Posterior cingulate gyrus (tissue), 11 donors: ENCODE results near the gene B4GAT1.
"Not testable (repeated sequence)": the region's sequence is repeated elsewhere in the genome, so short reads cannot be mapped to it uniquely, and the experiment has no call there.

Source experiments
- DNase-seq, 10 donors: peaks; one replicate each; pipeline versions ENCODE4 v3.0.0 to v3.0.0-alpha.2; 2020 to 2021; ENCODE audit warnings: mixed read lengths in 3 of 10
- intact Hi-C: fragments of 100-400 bp; cut with DNase I; formaldehyde crosslinking; loops from one replicate; pipeline ENCODE4 v1.15.1; 2023

The B4GAT1 gene

GRCh38 chr11:66347425-66348276 is at the start of gene B4GAT1:
Gene B4GAT1 (minus strand): TSS chr11:66347629. CDS start chr11:66347545, 84 bp downstream.
- peak; percentile 74 to 97 (median 82) for DNase-seq
- intact Hi-C loops = no loop called here

GRCh38 chr11:66393954-66394353 is 46.5 kb upstream of the B4GAT1 start:
- DNase-seq = no peak
- intact Hi-C loops = no loop called here

DNA sequence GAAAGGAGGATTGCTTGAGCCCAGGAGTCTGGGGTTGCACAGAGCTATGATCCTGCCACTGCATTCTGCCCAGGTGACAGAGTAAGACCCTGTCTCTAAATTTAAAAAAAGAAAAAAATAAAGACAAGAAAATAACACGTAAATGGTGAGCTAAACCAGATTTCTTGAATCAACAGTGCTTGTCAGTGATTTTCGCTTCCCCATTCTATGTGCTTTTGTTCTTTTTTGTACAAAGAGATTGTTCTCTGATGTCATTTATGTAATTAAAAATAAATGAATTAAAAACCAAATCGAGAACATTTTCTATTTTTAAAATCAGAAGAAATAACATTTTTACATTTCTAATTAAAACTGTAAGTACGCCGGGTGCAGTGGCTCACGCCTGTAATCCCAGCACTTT is 43.9 kb upstream of the B4GAT1 start:
- intact Hi-C loops = no loop called here
- peak in 1 of 10 donors; percentile 3 for DNase-seq

GRCh38 chr11:66388780-66389386 is 41.5 kb upstream of the B4GAT1 start:
- intact Hi-C loops = loop anchor here (5.0 kb wide), 1 partner anchor 77 kb away; no protein-coding TSS in a partner anchor
- DNase-seq = peak in 6 of 10 donors; percentile 38 to 75 (median 44)

DNA sequence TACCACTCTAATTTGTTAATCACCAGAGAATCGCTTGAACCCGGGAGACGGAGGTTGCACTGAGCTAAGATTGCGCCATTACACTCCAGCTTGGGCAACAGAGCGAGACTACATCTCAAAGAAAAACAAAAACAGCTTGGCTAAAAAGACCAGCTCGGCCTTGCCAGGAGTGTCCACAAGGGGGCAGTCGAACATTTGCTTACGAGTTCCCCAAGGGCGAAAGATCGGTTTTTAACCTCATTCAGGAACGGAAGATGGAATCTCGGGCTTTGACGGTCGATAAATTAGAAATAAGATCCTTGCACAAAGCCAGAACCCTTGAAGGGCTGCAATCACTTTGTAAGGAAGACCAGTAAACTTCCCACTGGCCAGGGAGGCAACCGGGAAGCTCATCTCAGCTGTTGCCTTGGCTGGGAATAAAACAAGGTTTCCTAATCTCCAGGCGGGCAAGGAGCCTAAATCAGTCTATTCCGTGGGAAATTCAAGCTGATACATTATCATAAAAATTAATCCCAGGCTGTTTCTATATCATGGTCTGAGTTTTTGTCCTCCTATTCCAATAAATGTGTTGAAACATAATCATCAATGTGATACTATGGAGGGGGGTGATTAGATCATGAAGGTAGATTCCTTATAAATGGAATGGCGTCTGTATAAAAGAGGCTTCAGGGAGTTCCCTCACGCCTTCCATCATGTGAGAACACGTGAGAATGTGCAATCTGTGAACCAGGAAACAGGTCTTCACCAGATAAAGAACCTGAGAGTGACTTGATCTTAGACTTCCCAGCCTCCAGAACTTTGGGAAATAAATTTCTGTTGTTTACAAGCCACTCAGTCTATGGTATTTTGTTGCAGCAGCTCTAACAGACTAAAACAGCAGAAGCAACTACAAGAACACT is 39.0 kb upstream of the B4GAT1 start:
- peak; percentile 67 to 96 (median 86) for DNase-seq
- intact Hi-C loops = loop anchor here (5.0 kb wide), 1 partner anchor 74 kb away; no protein-coding TSS in a partner anchor

- intact Hi-C loops = not testable (repeated sequence)
- DNase-seq = peak in 2 of 10 donors; percentile 44 to 56
Measured at GRCh38 chr11:66384316-66384715, 36.9 kb upstream of the B4GAT1 start.

DNA sequence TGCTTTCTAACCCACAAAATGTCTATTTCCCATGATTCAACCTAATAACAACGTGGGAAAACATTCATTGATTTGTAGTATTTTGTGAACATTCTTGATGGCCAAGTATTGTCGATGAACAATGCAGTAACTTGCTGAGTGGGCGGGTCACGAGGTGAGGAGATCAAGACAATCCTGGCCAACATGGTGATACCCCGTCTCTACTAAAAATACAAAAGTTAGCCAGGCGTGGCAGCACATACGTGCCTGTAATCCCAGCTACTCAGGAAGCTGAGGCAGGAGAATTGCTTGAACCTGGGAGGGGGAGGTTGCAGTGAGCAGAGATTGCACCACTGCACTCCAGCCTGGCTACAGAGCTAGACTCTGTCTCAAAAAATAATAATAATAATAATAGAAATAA is 32.8 kb upstream of the B4GAT1 start:
- DNase-seq = peak in 1 of 10 donors; percentile 9
- intact Hi-C loops = not testable (repeated sequence)

GRCh38 chr11:66373690-66374287 is 26.4 kb upstream of the B4GAT1 start:
- DNase-seq = peak in 2 of 10 donors; percentile 5 to 14
- intact Hi-C loops = not testable (repeated sequence)

DNA sequence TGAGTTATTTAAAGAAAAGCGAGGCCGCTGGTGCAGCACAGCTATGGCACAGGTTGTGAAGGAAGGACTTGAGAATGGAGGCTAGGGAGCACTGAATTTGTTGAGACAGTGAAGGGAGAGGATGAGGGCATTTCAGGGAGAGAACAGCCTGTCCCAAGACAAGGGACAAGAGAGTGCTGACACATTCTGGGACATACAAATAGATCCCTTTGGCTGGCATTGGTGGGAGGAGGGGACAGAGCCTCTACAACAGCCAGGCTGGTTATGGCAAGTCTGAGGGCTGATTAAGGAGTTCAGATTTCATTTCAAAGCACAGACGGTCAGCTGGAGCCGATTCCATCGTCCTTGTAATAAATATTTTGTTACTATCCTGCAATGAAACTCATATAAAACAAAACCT is 25.8 kb upstream of the B4GAT1 start:
- peak in 3 of 10 donors; percentile 11 to 61 (median 33) for DNase-seq
- intact Hi-C loops = no loop called here

- DNase-seq = peak in 8 of 10 donors; percentile 42 to 92 (median 60)
- intact Hi-C loops = no loop called here
Measured at GRCh38 chr11:66371627-66372415, 24.4 kb upstream of the B4GAT1 start, which contains the start of gene SLC29A2. Gene SLC29A2 (minus strand): TSS chr11:66371760. CDS start chr11:66371591, 169 bp downstream.

DNA sequence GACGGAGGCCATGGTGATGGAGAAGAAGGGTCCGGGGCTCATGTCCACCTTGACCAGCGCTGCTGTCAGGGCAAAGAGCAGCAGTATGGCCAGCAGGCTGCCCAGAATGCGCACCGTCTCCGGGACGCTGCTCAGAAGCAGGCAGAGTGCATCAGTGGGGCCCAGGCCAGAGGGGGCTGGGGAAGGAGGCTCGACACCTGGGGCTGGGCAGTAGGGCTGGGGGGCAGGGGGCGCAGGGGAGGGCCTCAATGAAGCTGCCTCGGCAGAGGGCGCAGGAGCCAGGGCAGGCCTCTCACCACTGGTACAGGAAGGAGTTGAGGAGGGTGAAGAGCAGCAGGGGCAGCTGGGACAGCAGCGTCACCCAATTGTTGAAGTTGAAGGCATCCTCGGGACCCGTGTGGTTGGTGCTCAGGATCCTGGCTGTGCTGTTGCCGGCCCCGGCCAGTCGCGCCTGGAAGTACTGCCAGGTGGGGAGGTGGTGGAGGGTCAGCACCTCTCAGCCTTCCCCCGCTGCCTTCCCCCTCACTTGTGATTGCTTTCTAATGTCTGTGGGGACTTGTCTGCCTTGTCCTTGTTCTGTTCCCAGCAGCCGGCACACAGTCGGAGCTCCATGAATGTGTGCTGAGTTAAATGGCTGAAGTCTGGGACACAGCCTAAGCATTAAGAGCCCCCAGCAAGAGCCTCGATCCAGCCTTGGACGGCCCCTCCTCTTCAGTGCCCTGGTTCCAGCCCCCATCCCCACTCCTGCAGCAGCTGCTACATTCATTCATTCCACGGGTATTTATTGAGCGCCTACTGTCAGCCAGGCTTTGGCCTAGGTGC is 21.9 kb upstream of the B4GAT1 start:
- peak in 3 of 10 donors; percentile 32 to 70 (median 64) for DNase-seq
- intact Hi-C loops = no loop called here

- intact Hi-C loops = no loop called here
- DNase-seq = peak in 2 of 10 donors; percentile 72 to 77
Measured at GRCh38 chr11:66368484-66368883, 21.1 kb upstream of the B4GAT1 start.

DNA sequence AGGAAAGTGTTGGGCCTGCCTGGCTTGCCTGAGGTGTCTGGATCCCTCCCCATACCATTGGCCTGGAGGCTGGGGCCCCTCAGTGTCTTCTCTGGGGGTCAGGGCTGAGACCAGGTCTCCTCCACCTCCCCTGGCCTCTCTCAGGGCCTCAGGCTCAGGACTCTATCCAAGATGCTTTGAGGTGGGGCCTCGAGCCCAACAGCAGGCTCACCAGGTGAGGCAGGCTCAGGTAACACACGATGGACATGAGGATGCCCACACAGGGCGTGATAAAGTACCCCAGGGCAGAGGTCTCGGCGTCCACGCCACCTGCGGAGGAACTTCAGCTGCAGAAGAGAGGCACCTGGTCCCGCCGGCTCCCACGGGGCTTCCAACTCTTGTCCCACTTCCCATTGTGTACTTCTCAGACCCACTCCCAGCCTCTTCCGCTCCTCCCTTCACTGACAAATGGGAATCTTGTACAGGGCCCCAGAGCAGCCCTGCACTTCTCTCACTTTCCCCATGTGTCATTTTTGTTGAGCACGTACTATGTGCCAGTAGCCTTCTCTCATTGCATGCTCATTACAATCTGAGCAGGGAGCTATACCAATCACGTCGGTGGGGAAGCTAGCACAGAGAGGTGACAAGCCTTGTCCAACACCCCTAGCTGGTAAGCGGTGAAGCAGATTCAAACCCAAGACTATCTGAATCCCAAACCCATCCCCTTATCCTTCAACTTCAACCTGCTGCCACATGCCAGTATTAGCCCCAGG is 20.3 kb upstream of the B4GAT1 start:
- DNase-seq = peak in 2 of 10 donors; percentile 29 to 51
- intact Hi-C loops = no loop called here

- intact Hi-C loops = no loop called here
- peak in 1 of 10 donors; percentile 20 for DNase-seq
Measured at GRCh38 chr11:66366844-66367477, 19.5 kb upstream of the B4GAT1 start.

DNA sequence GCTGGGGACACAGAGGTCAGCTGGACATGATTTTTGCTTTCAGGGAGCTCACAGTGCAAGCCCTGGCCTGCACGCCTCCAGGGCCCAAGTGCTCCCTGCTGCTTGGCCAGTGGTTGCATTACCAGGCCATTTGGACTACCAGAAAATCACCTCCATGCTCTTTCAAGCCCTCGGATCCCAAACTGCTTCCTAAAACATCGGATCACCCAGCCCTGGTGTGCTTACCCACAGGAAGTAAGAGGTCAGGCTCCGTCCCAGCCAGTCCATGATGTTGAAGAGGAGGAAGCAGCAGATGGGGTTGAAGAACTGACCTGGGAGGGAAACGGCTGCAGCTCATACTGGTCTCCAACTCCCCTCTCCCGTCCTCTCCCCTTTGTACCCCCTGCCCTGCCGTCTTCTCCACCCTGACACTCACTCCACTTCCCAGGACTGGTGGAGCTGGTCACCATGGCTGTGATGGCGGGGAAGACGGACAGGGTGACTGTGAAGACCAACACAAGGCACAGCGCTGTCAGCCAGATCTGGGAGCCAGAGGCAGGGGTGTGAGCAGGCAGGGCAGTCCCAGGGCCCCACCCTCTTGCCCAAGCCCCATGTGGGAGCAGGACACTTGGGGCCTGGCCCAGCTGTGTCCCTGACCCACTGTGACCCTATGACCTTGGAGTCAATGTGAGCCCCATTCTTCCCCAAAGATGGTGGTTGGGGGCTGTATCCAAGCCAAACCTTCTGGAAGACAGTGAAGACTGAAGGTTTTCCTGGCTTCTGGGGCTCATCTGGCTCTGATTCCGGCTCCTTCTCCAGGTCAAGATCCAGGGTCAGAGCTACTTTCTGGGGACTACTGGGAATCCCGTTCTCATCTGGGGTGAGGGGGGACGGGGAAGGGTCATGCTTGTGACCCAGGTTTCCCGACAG is 18.5 kb upstream of the B4GAT1 start:
- peak in 1 of 10 donors; percentile 45 for DNase-seq

GRCh38 chr11:66365166-66365565 is 17.7 kb upstream of the B4GAT1 start:
- intact Hi-C loops = no loop called here

More for the DNA sequence above, 18.5 kb upstream of the B4GAT1 start:
- intact Hi-C loops = no loop called here

More at GRCh38 chr11:66365166-66365565, 17.7 kb upstream of the B4GAT1 start:
- DNase-seq = peak in 1 of 10 donors; percentile 52
